ENCODE measurements around the gene CLDN7.

CLDN7 gene

DNA sequence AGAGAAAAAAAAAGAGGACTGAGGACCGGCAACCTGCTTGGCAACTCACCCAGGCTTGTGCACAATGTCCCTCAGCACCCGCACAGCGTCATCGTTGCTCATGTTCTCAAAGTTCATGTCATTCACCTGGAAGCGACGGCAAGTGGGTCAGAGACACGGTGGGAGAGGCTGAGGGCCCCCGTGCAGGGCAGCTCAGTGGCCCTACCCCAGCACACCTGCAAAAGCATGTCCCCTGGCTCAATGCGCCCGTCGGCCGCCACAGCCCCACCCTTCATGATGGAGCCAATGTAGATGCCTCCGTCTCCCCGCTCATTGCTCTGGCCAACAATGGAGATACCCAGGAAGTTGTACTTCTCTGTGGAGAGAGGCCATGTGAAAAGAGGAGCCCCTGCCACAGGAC lies 33.4 kb downstream of the CLDN7 start:
- DNase-seq (ENCODE audit: low read depth) = no peak
- TF ChIP-seq, protein P1, sequence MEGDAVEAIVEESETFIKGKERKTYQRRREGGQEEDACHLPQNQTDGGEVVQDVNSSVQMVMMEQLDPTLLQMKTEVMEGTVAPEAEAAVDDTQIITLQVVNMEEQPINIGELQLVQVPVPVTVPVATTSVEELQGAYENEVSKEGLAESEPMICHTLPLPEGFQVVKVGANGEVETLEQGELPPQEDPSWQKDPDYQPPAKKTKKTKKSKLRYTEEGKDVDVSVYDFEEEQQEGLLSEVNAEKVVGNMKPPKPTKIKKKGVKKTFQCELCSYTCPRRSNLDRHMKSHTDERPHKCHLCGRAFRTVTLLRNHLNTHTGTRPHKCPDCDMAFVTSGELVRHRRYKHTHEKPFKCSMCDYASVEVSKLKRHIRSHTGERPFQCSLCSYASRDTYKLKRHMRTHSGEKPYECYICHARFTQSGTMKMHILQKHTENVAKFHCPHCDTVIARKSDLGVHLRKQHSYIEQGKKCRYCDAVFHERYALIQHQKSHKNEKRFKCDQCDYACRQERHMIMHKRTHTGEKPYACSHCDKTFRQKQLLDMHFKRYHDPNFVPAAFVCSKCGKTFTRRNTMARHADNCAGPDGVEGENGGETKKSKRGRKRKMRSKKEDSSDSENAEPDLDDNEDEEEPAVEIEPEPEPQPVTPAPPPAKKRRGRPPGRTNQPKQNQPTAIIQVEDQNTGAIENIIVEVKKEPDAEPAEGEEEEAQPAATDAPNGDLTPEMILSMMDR (IDR thresholded peaks at IDR 0.05; ENCODE audit: insufficient read depth, low read depth, low read length, missing control alignments) = no peak
- no peak overlapping the region for H3K4me3 ChIP-seq (ENCODE audit: low read depth, low read length)

DNA sequence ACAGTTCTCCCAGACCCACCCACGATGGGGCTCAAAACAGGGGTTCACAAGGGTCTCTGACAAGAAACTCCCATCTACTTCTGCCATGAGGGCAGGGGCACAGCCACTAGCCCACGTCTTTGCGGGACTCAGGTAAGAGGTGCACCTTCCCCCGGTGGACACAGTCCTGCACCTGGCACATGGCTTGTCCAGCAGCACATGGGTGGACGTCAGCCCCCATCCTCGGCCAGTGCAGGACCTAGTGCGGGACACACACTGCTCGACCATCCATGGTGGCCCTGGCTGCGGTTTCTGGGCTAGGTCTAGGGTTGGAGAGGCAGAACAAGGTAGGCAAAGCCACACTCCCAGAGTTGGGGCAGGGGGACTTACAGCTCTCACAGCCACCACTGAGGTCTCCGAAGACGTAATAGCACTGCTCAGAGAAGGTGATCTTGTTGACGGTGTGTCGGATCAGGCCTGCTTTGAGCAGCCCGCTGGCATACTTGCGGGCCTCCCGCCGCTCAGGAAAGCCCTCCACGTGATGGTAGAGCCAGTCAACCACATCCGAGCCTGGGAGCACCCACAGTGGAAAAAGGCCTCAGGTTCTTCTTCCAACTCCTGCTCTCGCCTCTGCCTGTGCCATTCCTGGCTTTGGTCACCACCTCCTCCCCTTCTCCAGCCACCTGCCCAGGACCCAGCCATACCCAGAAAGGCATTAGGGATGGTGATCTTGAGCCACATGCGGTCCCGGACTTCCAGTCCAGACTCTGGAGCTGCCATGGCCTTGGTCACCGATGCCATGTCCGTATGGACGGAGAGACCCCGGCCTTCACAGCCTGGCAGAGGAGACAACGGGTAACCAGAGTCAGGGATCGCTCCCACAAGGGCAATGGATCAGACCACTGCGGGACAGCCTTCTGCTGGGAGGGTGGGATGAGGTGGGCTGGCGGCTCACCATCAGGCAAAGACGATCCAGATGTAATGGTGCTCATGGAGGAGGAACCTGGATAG lies 35.3 kb downstream of the CLDN7 start:
- DNase-seq (ENCODE audit: low read depth) = no peak
- no peak overlapping the region for H3K4me3 ChIP-seq (ENCODE audit: low read depth, low read length)
- TF ChIP-seq, protein P1 (IDR thresholded peaks at IDR 0.05; ENCODE audit: insufficient read depth, low read depth, low read length, missing control alignments) = no peak

DNA sequence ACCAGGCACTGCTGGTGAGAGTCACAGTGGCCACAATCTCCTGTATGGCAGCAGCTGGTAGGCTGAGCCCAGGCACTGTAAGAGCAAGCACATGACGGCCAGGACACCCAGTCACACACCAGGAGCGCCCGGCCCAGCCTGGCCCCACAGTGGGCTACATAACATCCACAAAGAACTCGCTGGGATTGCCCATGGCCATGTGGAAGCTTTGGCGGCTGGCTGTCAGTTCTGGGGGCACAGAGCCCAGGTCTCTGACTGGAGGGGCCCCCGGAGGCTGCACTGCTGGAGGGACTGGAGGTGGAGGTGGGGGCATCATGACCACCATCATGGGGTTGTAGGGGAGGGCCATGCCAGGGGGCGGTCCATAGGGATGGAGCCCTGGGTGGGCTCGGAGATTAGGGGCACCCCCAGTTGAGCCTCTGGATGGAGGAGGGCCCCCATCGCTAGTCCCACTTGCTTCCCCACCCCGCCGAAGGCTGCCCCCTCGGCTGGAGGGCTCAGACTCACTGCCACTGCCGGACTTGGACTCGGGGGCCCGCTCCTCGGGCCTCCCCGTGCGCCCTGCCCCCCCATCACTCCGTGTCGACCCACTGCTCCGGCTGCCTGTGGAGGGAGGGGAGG lies 36.5 kb downstream of the CLDN7 start:
- H3K4me3 ChIP-seq (ENCODE audit: low read depth, low read length) = no peak overlapping the region
- TF ChIP-seq, protein P1 (IDR thresholded peaks at IDR 0.05; ENCODE audit: insufficient read depth, low read depth, low read length, missing control alignments) = no peak
- DNase-seq (ENCODE audit: low read depth) = no peak

DNA sequence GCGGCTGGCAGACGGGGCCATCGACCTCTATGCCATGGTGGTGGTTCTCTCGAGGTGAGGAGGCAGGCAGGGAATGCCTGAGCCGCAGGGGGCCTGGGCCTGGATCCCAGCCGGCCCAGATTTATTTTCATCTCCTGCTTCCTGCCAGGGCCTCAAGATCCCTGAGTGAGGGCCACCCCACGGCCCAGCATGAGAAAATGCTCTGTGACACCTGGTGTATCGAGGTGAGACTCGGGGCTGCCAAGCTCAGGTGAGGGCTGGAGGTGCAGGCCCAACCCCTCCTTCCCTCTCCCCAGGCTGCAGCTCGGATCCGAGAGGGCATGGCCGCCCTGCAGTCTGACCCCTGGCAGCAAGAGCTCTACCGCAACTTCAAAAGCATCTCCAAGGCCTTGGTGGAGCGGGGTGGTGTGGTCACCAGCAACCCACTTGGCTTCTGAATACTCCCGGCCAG lies 37.6 kb downstream of the CLDN7 start:
- DNase-seq (ENCODE audit: low read depth) = no peak
- no peak overlapping the region for H3K4me3 ChIP-seq (ENCODE audit: low read depth, low read length)
- TF ChIP-seq, protein P1 (IDR thresholded peaks at IDR 0.05; ENCODE audit: insufficient read depth, low read depth, low read length, missing control alignments) = no peak

DNA sequence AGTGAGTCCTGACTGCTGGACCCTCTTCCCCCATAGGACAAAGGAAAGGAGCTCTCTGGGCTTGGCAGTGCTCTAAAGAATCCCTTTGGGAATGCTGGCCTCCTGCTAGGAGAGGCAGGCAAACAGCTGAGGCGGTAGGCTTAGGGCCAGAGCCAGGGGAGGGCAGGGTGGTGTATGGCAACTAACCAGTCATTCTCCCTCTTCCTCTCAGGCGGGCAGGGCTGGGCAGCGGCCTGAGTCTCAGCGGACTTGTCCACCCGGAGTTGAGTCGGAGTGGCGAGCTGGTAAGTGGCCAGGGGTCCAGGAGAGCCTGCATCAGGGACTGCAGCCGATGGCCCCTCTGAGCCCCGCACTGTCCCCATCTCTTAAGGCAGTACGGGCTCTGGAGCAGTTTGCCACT lies 38.2 kb downstream of the CLDN7 start:
- no peak overlapping the region for H3K4me3 ChIP-seq (ENCODE audit: low read depth, low read length)
- TF ChIP-seq, protein P1 (IDR thresholded peaks at IDR 0.05; ENCODE audit: insufficient read depth, low read depth, low read length, missing control alignments) = no peak
- DNase-seq (ENCODE audit: low read depth) = no peak

DNA sequence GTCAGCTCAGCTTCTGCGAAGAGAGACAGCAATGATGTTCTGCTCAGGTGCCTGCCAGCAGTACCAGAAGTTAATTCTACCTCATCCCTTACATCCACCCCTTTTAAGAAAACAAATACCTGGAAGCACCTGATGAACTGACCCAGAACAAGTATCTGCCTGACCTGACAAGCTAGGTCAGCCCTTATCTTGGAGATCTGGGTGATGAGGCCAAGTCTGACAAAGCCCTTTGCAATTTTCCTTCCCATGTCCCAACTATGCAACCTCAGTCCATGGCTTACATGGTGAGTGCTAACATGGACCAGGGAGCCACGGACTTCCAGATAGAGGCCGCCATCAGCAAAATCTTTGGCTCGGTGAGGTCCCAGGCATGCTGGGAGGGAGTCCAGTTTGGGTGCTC lies 38.9 kb downstream of the CLDN7 start:
- DNase-seq (ENCODE audit: low read depth) = no peak
- H3K4me3 ChIP-seq (ENCODE audit: low read depth, low read length) = no peak overlapping the region
- TF ChIP-seq, protein P1 (IDR thresholded peaks at IDR 0.05; ENCODE audit: insufficient read depth, low read depth, low read length, missing control alignments) = no peak
